Liver (tissue), 9 donors: ENCODE data around the gene SNX6. TPM values are rescaled to one million over a fixed set of nuclear protein-coding genes. Genes with fewer than 3 reads are reported as not detected.

Experiments used
- DNase-seq: peaks from one replicate; pipeline ENCODE4 v3.0.0-alpha.2; 2017; ENCODE audit warnings: low spot score
- H3K27ac ChIP-seq, 2 donors: one replicate each; pipeline ENCODE4 v1.7.0; 2013; ENCODE audit warnings: inconsistent platforms in 2 of 2, low read length in 2 of 2, control low read depth in 1 of 2, low read depth in 1 of 2, mild to moderate bottlenecking in 1 of 2
- H3K27me3 ChIP-seq, 4 donors: one replicate each; pipeline versions ENCODE4 v1.6.1 to v1.7.0; 2013; ENCODE audit warnings: low read length in 3 of 4, inconsistent platforms in 1 of 4, mild to moderate bottlenecking in 1 of 4, moderate library complexity in 1 of 4; ENCODE audit not compliant: control insufficient read depth in 4 of 4, insufficient read depth in 4 of 4
- H3K36me3 ChIP-seq, 4 donors: one replicate each; pipeline versions ENCODE4 v1.6.1 to v1.7.0; 2013; ENCODE audit warnings: low read length in 3 of 4, mild to moderate bottlenecking in 3 of 4, low read depth in 1 of 4, moderate library complexity in 1 of 4; ENCODE audit not compliant: control insufficient read depth in 4 of 4, insufficient read depth in 3 of 4
- H3K4me1 ChIP-seq, 4 donors: one replicate each; pipeline versions ENCODE4 v1.6.1 to v1.7.0; 2013; ENCODE audit warnings: low read length in 3 of 4, mild to moderate bottlenecking in 3 of 4, moderate library complexity in 1 of 4; ENCODE audit not compliant: control insufficient read depth in 4 of 4, insufficient read depth in 4 of 4
- H3K4me3 ChIP-seq, 3 donors: one replicate each; pipeline versions ENCODE4 v1.6.1 to v1.7.0; 2013; ENCODE audit warnings: low read length in 3 of 3, control low read depth in 1 of 3, low read depth in 1 of 3, mild to moderate bottlenecking in 1 of 3
- H3K9ac ChIP-seq, 2 donors: one replicate each; pipeline ENCODE4 v1.7.0; 2013; ENCODE audit warnings: low read length in 2 of 2, mild to moderate bottlenecking in 2 of 2, moderate library complexity in 2 of 2, control low read depth in 1 of 2, low read depth in 1 of 2
- H3K9me3 ChIP-seq, 4 donors: one replicate each; pipeline versions ENCODE4 v1.6.1 to v1.7.0; 2013; ENCODE audit warnings: low read length in 3 of 4; ENCODE audit not compliant: control insufficient read depth in 4 of 4
- EGR1 ChIP-seq, 2 donors: IDR thresholded peaks; 2 replicates each; pipeline ENCODE4 v1.6.1; 2016 to 2018; ENCODE audit warnings: antibody characterized with exemption in 2 of 2, low read depth in 2 of 2
- FOXA1 ChIP-seq: IDR thresholded peaks from 2 replicates; pipeline ENCODE4 v1.6.1; 2016; ENCODE audit warnings: antibody characterized with exemption
- FOXA2 ChIP-seq: IDR thresholded peaks from 2 replicates; pipeline ENCODE4 v1.6.1; 2016; ENCODE audit warnings: antibody characterized with exemption
- GABPA ChIP-seq, 2 donors: IDR thresholded peaks in 1 of 2; conservative IDR thresholded peaks in 1 of 2; 2 replicates each; pipeline ENCODE4 v1.6.1; 2016; ENCODE audit warnings: antibody characterized with exemption in 2 of 2, mild to moderate bottlenecking in 1 of 2, moderate library complexity in 1 of 2
- HNF4A ChIP-seq, 2 donors: conservative IDR thresholded peaks; 2 replicates each; pipeline ENCODE4 v1.6.1; 2016; ENCODE audit warnings: antibody characterized with exemption in 2 of 2, mild to moderate bottlenecking in 2 of 2
- HNF4G ChIP-seq: IDR thresholded peaks from 2 replicates; pipeline ENCODE4 v1.6.1; 2016; ENCODE audit warnings: antibody characterized with exemption
- JUND ChIP-seq, 2 donors: IDR thresholded peaks; 2 replicates each; pipeline ENCODE4 v1.6.1; 2016; ENCODE audit warnings: antibody characterized with exemption in 2 of 2
- MAX ChIP-seq: IDR thresholded peaks from 2 replicates; pipeline ENCODE4 v1.6.1; 2016; ENCODE audit warnings: antibody characterized with exemption
- NR2F2 ChIP-seq: IDR thresholded peaks from 2 replicates; pipeline ENCODE4 v1.6.1; 2016; ENCODE audit warnings: antibody characterized with exemption
- RAD21 ChIP-seq, 2 donors: IDR thresholded peaks; 2 replicates each; pipeline ENCODE4 v1.6.1; 2016; ENCODE audit warnings: antibody characterized with exemption in 2 of 2, mild to moderate bottlenecking in 2 of 2
- RXRA ChIP-seq, 2 donors: IDR thresholded peaks; 2 replicates each; pipeline ENCODE4 v1.6.1; 2017 to 2018; ENCODE audit warnings: antibody characterized with exemption in 2 of 2, mild to moderate bottlenecking in 1 of 2
- SP1 ChIP-seq: IDR thresholded peaks from 2 replicates; pipeline ENCODE4 v1.6.1; 2018; ENCODE audit warnings: antibody characterized with exemption, mild to moderate bottlenecking
- TAF1 ChIP-seq: conservative IDR thresholded peaks from 2 replicates; pipeline ENCODE4 v1.6.1; 2016; ENCODE audit warnings: antibody characterized with exemption, mild to moderate bottlenecking
- YY1 ChIP-seq: IDR thresholded peaks from 2 replicates; pipeline ENCODE4 v1.6.1; 2016; ENCODE audit warnings: antibody characterized with exemption, mild to moderate bottlenecking
- WGBS: extraction: QIAGEN DNeasy Blood & Tissue Kit; methylation state at CpG from one replicate; pipeline ENCODE4 v1.1.7; 2013; 5-methylcytosine and 5-hydroxymethylcytosine counted together
- polyA plus RNA-seq, 2 donors: library from polyadenylated mRNA; stranded (reverse) in 1 of 2; unstranded in 1 of 2; fragments of 200-250 nt in 1 of 2; fragments of >200 nt in 1 of 2; fragmentation: Nextera tagmentation in 1 of 2; extraction: Ambion mirVana in 1 of 2; gene quantifications; one replicate each; pipeline versions ENCODE4 v1.2.1 to v1.2.3, GENCODE V29; 2013 to 2015
- total RNA-seq, 2 donors: library from RNA; depleted of rRNA; stranded (reverse); fragments of >200 nt; gene quantifications; one replicate each; pipeline ENCODE4 v1.2.3, GENCODE V29; 2014
- TF ChIP-seq, protein P1 (sequence below): IDR thresholded peaks from 2 replicates; pipeline ENCODE4 v1.6.1; 2016; ENCODE audit warnings: antibody characterized with exemption
- TF ChIP-seq, protein P2 (sequence below): IDR thresholded peaks from 2 replicates; pipeline ENCODE4 v1.6.1; 2016; ENCODE audit warnings: antibody characterized with exemption, mild to moderate bottlenecking
- TF ChIP-seq, protein P3 (sequence below): IDR thresholded peaks from 2 replicates; pipeline ENCODE4 v1.6.1; 2016; ENCODE audit warnings: antibody characterized with exemption
- TF ChIP-seq, protein P4 (sequence below): fragments of 150-350 bp; IDR thresholded peaks from 2 replicates; pipeline ENCODE4 v1.5.1; 2017; ENCODE audit warnings: improper control_type of control experiment, low read depth, low read length; ENCODE audit not compliant: missing input control
- donor health status: healthy.
- donor health status: healthy.
- donor health status: healthy.
- donor health status: healthy.
- donor health status: healthy.

SNX6 gene
- total and polyA plus RNA-seq, 4 donors = 23.5 to 62.2 (median 42.0) TPM

DNA sequence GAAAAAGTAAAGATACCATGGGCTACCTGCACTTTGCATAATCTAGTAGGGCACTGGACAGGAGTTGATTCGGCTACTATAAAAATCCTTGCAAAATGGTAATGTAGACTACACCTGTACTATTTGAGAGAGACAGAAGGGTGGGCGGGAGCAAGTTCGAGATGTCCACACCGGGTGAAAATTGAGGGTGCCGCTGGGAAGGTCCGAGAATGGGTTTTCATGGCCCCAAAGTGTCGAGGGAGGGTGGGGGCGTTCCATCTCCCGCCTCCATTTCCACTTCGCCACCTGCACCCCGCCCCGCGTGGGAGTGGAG is 648 bp downstream of the SNX6 start:
- under 1% methylated on average over 13 of the region's 13 CpGs for WGBS

DNA sequence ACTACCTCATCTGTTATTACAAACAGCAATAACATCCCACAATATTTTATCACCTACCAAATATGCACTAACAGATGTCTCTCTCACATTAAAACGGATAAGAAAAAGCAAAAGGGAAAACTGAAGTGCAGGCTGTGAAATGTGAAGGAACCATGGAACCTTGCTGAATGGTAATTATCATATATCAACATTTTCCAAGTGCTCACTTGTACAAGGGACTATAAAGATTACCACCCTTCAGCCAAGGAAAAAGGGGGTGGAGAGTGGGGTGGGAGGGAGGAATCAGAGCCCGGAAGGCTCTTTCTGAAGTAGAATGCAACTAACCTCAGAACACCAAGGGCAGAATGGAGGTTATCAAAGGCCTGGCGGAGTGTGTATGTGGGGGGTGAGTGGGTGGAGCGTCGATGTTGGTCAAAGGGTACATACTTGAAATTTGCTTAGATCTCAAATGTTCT is 1.2 kb downstream of the SNX6 start:
- peak overlapping the region in 1 of 2 donors; percentile 80 for H3K9ac ChIP-seq
- H3K36me3 ChIP-seq = peaks cover 0 to 2% (median 0%) of the 10 kb centered on the region in 4 donors
- H3K4me3 ChIP-seq = peak overlapping the region in 2 of 3 donors; percentile 76 to 98
- H3K4me1 ChIP-seq = peaks cover 0 to 9% (median 5%) of the 10 kb centered on the region in 4 donors
- no peaks in the 10 kb centered on the region for H3K27me3 ChIP-seq
- H3K9me3 ChIP-seq = no peaks in the 10 kb centered on the region
- no peak overlapping the region for H3K27ac ChIP-seq
- no peak for TF ChIP-seq HNF4A (conservative IDR thresholded peaks at IDR 0.05)
- no peak for TF ChIP-seq SP1
- no peak for TF ChIP-seq JUND (IDR thresholded peaks at IDR 0.05)
- no peak for TF ChIP-seq YY1
- no peak for TF ChIP-seq GABPA (IDR thresholded peaks at IDR 0.05 in 1 of 2, conservative IDR thresholded peaks at IDR 0.05 in 1 of 2)
- TF ChIP-seq RAD21 (IDR thresholded peaks at IDR 0.05) = no peak
- TF ChIP-seq, protein P1, sequence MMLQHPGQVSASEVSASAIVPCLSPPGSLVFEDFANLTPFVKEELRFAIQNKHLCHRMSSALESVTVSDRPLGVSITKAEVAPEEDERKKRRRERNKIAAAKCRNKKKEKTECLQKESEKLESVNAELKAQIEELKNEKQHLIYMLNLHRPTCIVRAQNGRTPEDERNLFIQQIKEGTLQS = no peak
- TF ChIP-seq FOXA2 = no peak
- TF ChIP-seq RXRA (IDR thresholded peaks at IDR 0.05) = no peak
- TF ChIP-seq NR2F2 = no peak
- TF ChIP-seq, protein P2, sequence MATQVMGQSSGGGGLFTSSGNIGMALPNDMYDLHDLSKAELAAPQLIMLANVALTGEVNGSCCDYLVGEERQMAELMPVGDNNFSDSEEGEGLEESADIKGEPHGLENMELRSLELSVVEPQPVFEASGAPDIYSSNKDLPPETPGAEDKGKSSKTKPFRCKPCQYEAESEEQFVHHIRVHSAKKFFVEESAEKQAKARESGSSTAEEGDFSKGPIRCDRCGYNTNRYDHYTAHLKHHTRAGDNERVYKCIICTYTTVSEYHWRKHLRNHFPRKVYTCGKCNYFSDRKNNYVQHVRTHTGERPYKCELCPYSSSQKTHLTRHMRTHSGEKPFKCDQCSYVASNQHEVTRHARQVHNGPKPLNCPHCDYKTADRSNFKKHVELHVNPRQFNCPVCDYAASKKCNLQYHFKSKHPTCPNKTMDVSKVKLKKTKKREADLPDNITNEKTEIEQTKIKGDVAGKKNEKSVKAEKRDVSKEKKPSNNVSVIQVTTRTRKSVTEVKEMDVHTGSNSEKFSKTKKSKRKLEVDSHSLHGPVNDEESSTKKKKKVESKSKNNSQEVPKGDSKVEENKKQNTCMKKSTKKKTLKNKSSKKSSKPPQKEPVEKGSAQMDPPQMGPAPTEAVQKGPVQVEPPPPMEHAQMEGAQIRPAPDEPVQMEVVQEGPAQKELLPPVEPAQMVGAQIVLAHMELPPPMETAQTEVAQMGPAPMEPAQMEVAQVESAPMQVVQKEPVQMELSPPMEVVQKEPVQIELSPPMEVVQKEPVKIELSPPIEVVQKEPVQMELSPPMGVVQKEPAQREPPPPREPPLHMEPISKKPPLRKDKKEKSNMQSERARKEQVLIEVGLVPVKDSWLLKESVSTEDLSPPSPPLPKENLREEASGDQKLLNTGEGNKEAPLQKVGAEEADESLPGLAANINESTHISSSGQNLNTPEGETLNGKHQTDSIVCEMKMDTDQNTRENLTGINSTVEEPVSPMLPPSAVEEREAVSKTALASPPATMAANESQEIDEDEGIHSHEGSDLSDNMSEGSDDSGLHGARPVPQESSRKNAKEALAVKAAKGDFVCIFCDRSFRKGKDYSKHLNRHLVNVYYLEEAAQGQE = no peak
- TF ChIP-seq MAX = no peak
- TF ChIP-seq TAF1 = no peak
- TF ChIP-seq HNF4G = no peak
- TF ChIP-seq EGR1 (IDR thresholded peaks at IDR 0.05; ENCODE audit: low read depth in 2 of 2) = no peak
- TF ChIP-seq, protein P3, sequence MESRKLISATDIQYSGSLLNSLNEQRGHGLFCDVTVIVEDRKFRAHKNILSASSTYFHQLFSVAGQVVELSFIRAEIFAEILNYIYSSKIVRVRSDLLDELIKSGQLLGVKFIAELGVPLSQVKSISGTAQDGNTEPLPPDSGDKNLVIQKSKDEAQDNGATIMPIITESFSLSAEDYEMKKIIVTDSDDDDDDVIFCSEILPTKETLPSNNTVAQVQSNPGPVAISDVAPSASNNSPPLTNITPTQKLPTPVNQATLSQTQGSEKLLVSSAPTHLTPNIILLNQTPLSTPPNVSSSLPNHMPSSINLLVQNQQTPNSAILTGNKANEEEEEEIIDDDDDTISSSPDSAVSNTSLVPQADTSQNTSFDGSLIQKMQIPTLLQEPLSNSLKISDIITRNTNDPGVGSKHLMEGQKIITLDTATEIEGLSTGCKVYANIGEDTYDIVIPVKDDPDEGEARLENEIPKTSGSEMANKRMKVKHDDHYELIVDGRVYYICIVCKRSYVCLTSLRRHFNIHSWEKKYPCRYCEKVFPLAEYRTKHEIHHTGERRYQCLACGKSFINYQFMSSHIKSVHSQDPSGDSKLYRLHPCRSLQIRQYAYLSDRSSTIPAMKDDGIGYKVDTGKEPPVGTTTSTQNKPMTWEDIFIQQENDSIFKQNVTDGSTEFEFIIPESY = no peak
- TF ChIP-seq, protein P4, sequence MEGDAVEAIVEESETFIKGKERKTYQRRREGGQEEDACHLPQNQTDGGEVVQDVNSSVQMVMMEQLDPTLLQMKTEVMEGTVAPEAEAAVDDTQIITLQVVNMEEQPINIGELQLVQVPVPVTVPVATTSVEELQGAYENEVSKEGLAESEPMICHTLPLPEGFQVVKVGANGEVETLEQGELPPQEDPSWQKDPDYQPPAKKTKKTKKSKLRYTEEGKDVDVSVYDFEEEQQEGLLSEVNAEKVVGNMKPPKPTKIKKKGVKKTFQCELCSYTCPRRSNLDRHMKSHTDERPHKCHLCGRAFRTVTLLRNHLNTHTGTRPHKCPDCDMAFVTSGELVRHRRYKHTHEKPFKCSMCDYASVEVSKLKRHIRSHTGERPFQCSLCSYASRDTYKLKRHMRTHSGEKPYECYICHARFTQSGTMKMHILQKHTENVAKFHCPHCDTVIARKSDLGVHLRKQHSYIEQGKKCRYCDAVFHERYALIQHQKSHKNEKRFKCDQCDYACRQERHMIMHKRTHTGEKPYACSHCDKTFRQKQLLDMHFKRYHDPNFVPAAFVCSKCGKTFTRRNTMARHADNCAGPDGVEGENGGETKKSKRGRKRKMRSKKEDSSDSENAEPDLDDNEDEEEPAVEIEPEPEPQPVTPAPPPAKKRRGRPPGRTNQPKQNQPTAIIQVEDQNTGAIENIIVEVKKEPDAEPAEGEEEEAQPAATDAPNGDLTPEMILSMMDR = no peak
- TF ChIP-seq FOXA1 = no peak
- DNase-seq = no peak
- WGBS = 25% methylated on average over 5 of the region's 5 CpGs

More for the DNA sequence above, 648 bp downstream of the SNX6 start:
- Histone ChIP-seq H3K4me1 (peaks cover 0 to 9% (median 5%) of the 10 kb centered on the region in 4 donors), H3K9me3 (no peaks in the 10 kb centered on the region), H3K27ac (peak overlapping the region; percentile 80 to 92), H3K4me3 (peak overlapping the region; percentile 76 to 98 (median 78)), H3K27me3 (no peaks in the 10 kb centered on the region), H3K36me3 (no peaks in the 10 kb centered on the region), H3K9ac (peak overlapping the region; percentile 80 to 91)
- TF ChIP-seq JUND (IDR thresholded peaks at IDR 0.05) (no peak), EGR1 (IDR thresholded peaks at IDR 0.05; ENCODE audit: low read depth in 2 of 2) (no peak), GABPA (IDR thresholded peaks at IDR 0.05 in 1 of 2, conservative IDR thresholded peaks at IDR 0.05 in 1 of 2) (no peak), FOXA2 (no peak)
- TF ChIP-seq, protein P2 = no peak
- DNase-seq = no peak
